H1 (cell line): ENCODE results near the gene SLIT3. TPM values are rescaled to one million over a fixed set of nuclear protein-coding genes. Genes with fewer than 3 reads are reported as not detected.

Experiments
- CTCF ChIA-PET: fragments of 300-600 bp; sonication (Branson Sonifier 250); formaldehyde crosslinking; loops from one replicate; lab custom pipeline; 2021; ENCODE audit not compliant: partially characterized antibody; lab: Charles Lee
- POLR2A ChIA-PET: fragments of 300-600 bp; sonication (Branson Sonifier 250); formaldehyde crosslinking; loops from one replicate; lab custom pipeline; 2021; ENCODE audit warnings: inconsistent platforms; ENCODE audit not compliant: partially characterized antibody; lab: Charles Lee
- DNase-seq, 2 experiments: peaks; one replicate each; pipeline versions ENCODE4 v3.0.0 to v3.0.0-alpha.2; 2010 to 2022; ENCODE audit warnings: low spot score in 2 of 2, low read depth in 1 of 2, mixed read lengths in 1 of 2
- FAIRE-seq: peaks from 2 replicates; lab custom pipeline; 2011; peaks lifted over from hg19 to GRCh38; lab: Jason Lieb, UNC
- H2AFZ ChIP-seq: 2 replicates; pipeline ENCODE4 v1.8.1; 2012; ENCODE audit warnings: low read length, inconsistent platforms
- H2AK5ac ChIP-seq: 2 replicates; pipeline ENCODE4 v1.6.1; 2013; ENCODE audit warnings: low read depth, low read length
- H2BK120ac ChIP-seq: replicated peaks from 2 replicates; pipeline ENCODE3; 2013; ENCODE audit warnings: low read depth, low read length, inconsistent platforms
- H2BK12ac ChIP-seq: 2 replicates; pipeline ENCODE4 v1.6.1; 2013; ENCODE audit warnings: low read depth, low read length
- H2BK15ac ChIP-seq: 2 replicates; pipeline ENCODE4 v1.6.1; 2013; ENCODE audit warnings: low read length
- H2BK20ac ChIP-seq: 2 replicates; pipeline ENCODE4 v1.6.1; 2013; ENCODE audit warnings: low read length
- H2BK5ac ChIP-seq: 2 replicates; pipeline ENCODE4 v1.6.1; 2013; ENCODE audit warnings: low read depth, low read length
- H3K14ac ChIP-seq: 2 replicates; pipeline ENCODE4 v1.6.1; 2013; ENCODE audit warnings: inconsistent platforms; ENCODE audit not compliant: insufficient read length
- H3K18ac ChIP-seq: 2 replicates; pipeline ENCODE4 v1.6.1; 2013; ENCODE audit warnings: low read length; ENCODE audit errors: extremely low read depth
- H3K23ac ChIP-seq: 2 replicates; pipeline ENCODE4 v1.6.1; 2013; ENCODE audit warnings: inconsistent platforms; ENCODE audit not compliant: insufficient read length
- H3K23me2 ChIP-seq: 2 replicates; pipeline ENCODE4 v1.6.1; 2013; ENCODE audit warnings: low read depth, low read length
- H3K27ac ChIP-seq: 2 replicates; pipeline ENCODE4 v1.6.1; 2011; ENCODE audit warnings: low read depth, low read length, inconsistent platforms
- H3K27me3 ChIP-seq, 4 experiments: replicated peaks in 1 of 4; 1 replicate in 1 of 4; 2 replicates in 3 of 4; pipeline versions ENCODE4 v1.6.1 to v1.8.1; 2011 to 2013; ENCODE audit warnings: low read length in 3 of 4, mild to moderate bottlenecking in 3 of 4, inconsistent platforms in 2 of 4, mixed read lengths in 2 of 4, moderate library complexity in 1 of 4; ENCODE audit not compliant: control insufficient read depth in 3 of 4, insufficient read depth in 3 of 4; ENCODE audit errors: extremely low read depth in 1 of 4
- H3K36me3 ChIP-seq, 4 experiments: 2 replicates each; pipeline versions ENCODE4 v1.6.1 to v1.8.1; 2011 to 2013; ENCODE audit warnings: mild to moderate bottlenecking in 4 of 4, low read length in 3 of 4, moderate library complexity in 2 of 4, control low read depth in 1 of 4, inconsistent platforms in 1 of 4; ENCODE audit not compliant: insufficient read depth in 4 of 4, control insufficient read depth in 2 of 4
- H3K4ac ChIP-seq: replicated peaks from 2 replicates; pipeline ENCODE3; 2013; ENCODE audit warnings: low read length, low read depth, mixed read lengths, inconsistent platforms; ENCODE audit not compliant: insufficient read length
- H3K4me1 ChIP-seq, 4 experiments: replicated peaks in 1 of 4; 1 replicate in 1 of 4; 2 replicates in 3 of 4; pipeline versions ENCODE4 v1.6.1 to v1.8.1; 2011 to 2013; ENCODE audit warnings: low read length in 3 of 4, inconsistent platforms in 2 of 4, mixed read lengths in 1 of 4; ENCODE audit not compliant: insufficient read depth in 4 of 4, control insufficient read depth in 3 of 4
- H3K4me2 ChIP-seq, 2 experiments: 2 replicates each; pipeline versions ENCODE4 v1.6.1 to v1.8.1; 2011 to 2013; ENCODE audit warnings: low read depth in 2 of 2, low read length in 2 of 2, control low read depth in 1 of 2, inconsistent platforms in 1 of 2, mild to moderate bottlenecking in 1 of 2; ENCODE audit not compliant: insufficient read depth in 1 of 2
- H3K4me3 ChIP-seq, 4 experiments: fragments of 200-600, 300-600 bp in 1 of 4; sonication (generic), shearing (Covaris generic), sonication (Bioruptor Twin) in 1 of 4; 2 replicates each; pipeline versions ENCODE4 v1.5.1 to v1.8.1; 2011 to 2016; ENCODE audit warnings: low read length in 4 of 4, low read depth in 3 of 4, control low read depth in 2 of 4, inconsistent platforms in 2 of 4, mild to moderate bottlenecking in 2 of 4, mixed read lengths in 1 of 4, moderate library complexity in 1 of 4; ENCODE audit not compliant: insufficient read depth in 2 of 4; ENCODE audit errors: extremely low read depth in 1 of 4
- H3K56ac ChIP-seq: replicated peaks from 2 replicates; pipeline ENCODE3; 2013; ENCODE audit warnings: low read depth, mild to moderate bottlenecking, mixed read lengths, low read length, inconsistent platforms; ENCODE audit not compliant: insufficient read length
- H3K79me1 ChIP-seq: 2 replicates; pipeline ENCODE4 v1.6.1; 2013; ENCODE audit warnings: low read depth, low read length, control low read depth
- H3K79me2 ChIP-seq, 2 experiments: 2 replicates each; pipeline versions ENCODE4 v1.6.1 to v1.8.1; 2012 to 2013; ENCODE audit warnings: low read length in 2 of 2, mild to moderate bottlenecking in 2 of 2, inconsistent platforms in 1 of 2; ENCODE audit not compliant: insufficient read depth in 2 of 2, control insufficient read depth in 1 of 2
- H3K9ac ChIP-seq, 4 experiments: replicated peaks in 1 of 4; 1 replicate in 1 of 4; 2 replicates in 3 of 4; pipeline versions ENCODE4 v1.6.1 to v1.8.1; 2011 to 2013; ENCODE audit warnings: low read depth in 3 of 4, low read length in 3 of 4, control low read depth in 2 of 4, mild to moderate bottlenecking in 2 of 4, moderate library complexity in 2 of 4, inconsistent platforms in 1 of 4; ENCODE audit errors: extremely low read depth in 1 of 4
- H3K9me3 ChIP-seq, 2 experiments: 2 replicates each; pipeline versions ENCODE4 v1.6.1 to v1.8.1; 2012 to 2013; ENCODE audit warnings: mild to moderate bottlenecking in 2 of 2, moderate library complexity in 2 of 2, control low read depth in 1 of 2, inconsistent platforms in 1 of 2, low read depth in 1 of 2, low read length in 1 of 2, mixed read lengths in 1 of 2; ENCODE audit not compliant: insufficient read depth in 2 of 2
- H4K20me1 ChIP-seq, 2 experiments: replicated peaks in 1 of 2; 2 replicates each; pipeline versions ENCODE3 to v1.8.1; 2011 to 2013; ENCODE audit warnings: inconsistent platforms in 2 of 2, low read length in 2 of 2, mild to moderate bottlenecking in 1 of 2; ENCODE audit not compliant: insufficient read depth in 2 of 2, control insufficient read depth in 1 of 2
- H4K5ac ChIP-seq: 2 replicates; pipeline ENCODE4 v1.6.1; 2013; ENCODE audit warnings: low read length, low read depth, mixed read lengths, inconsistent platforms; ENCODE audit not compliant: insufficient read length
- H4K8ac ChIP-seq: 2 replicates; pipeline ENCODE4 v1.8.0; 2013; ENCODE audit warnings: mild to moderate bottlenecking, moderate library complexity, low read length, inconsistent platforms; ENCODE audit not compliant: insufficient read depth; ENCODE audit errors: extremely low read depth
- H4K91ac ChIP-seq: replicated peaks from 2 replicates; pipeline ENCODE3; 2013; ENCODE audit warnings: low read length, mixed read lengths, inconsistent platforms; ENCODE audit not compliant: insufficient read length
- ASH2L ChIP-seq: fragments of 200-600, 300-600 bp; sonication (generic); IDR thresholded peaks from one replicate; pipeline ENCODE4 v1.7.1; 2017; ENCODE audit warnings: low read length
- BACH1 ChIP-seq: IDR thresholded peaks from 2 replicates; pipeline ENCODE4 v1.6.1; 2012; ENCODE audit warnings: low read length, improper control_type of control experiment
- BCL11A ChIP-seq, 2 experiments: IDR thresholded peaks; one replicate each; pipeline ENCODE4 v1.6.1; 2011; ENCODE audit warnings: low read depth in 2 of 2, low read length in 2 of 2, mild to moderate bottlenecking in 2 of 2
- CHD1 ChIP-seq: IDR thresholded peaks from 2 replicates; pipeline ENCODE4 v1.6.1; 2012; ENCODE audit warnings: low read depth, low read length, improper control_type of control experiment
- CREB1 ChIP-seq: IDR thresholded peaks from 2 replicates; pipeline ENCODE4 v1.6.1; 2012; ENCODE audit warnings: inconsistent platforms
- FOSL1 ChIP-seq: IDR thresholded peaks from 2 replicates; pipeline ENCODE4 v1.6.1; 2011; ENCODE audit warnings: mild to moderate bottlenecking, low read depth, low read length, moderate library complexity; ENCODE audit not compliant: insufficient read depth
- GABPA ChIP-seq: IDR thresholded peaks from 2 replicates; pipeline ENCODE4 v1.6.1; 2011; ENCODE audit warnings: mild to moderate bottlenecking, low read length, moderate library complexity, borderline replicate concordance; ENCODE audit not compliant: insufficient read depth
- HDAC2 ChIP-seq, 2 experiments: fragments of 300-600 bp in 1 of 2; sonication (generic) in 1 of 2; IDR thresholded peaks; 2 replicates each; pipeline ENCODE4 v1.6.1; 2011 to 2012; ENCODE audit warnings: low read depth in 2 of 2, low read length in 2 of 2, mild to moderate bottlenecking in 2 of 2, moderate library complexity in 2 of 2, borderline replicate concordance in 1 of 2, inconsistent platforms in 1 of 2
- KDM1A ChIP-seq: fragments of 200-600, 300-600 bp; sonication (generic); IDR thresholded peaks from 2 replicates; pipeline ENCODE4 v1.7.1; 2016; ENCODE audit warnings: mild to moderate bottlenecking, low read length, borderline replicate concordance
- POLR2AphosphoS5 ChIP-seq: IDR thresholded peaks from 2 replicates; pipeline ENCODE4 v1.6.1; 2011; ENCODE audit warnings: low read depth, low read length
- POU5F1 ChIP-seq: IDR thresholded peaks from 2 replicates; pipeline ENCODE4 v1.6.1; 2011; ENCODE audit warnings: low read depth, mild to moderate bottlenecking, low read length, moderate library complexity
- RBBP5 ChIP-seq: IDR thresholded peaks from 2 replicates; pipeline ENCODE4 v1.7.1; 2012; ENCODE audit warnings: low read depth, mild to moderate bottlenecking, inconsistent platforms, low read length, moderate library complexity, borderline replicate concordance
- SUZ12 ChIP-seq: fragments of 200-600 bp; sonication (generic); IDR thresholded peaks from 2 replicates; pipeline ENCODE4 v1.6.1; 2012; ENCODE audit warnings: mild to moderate bottlenecking, inconsistent platforms, low read length, moderate library complexity, mixed read lengths
- TAF1 ChIP-seq: IDR thresholded peaks from 2 replicates; pipeline ENCODE4 v1.6.1; 2011; ENCODE audit warnings: mild to moderate bottlenecking, low read depth, low read length
- TBP ChIP-seq: IDR thresholded peaks from 2 replicates; pipeline ENCODE4 v1.6.1; 2011; ENCODE audit warnings: low read depth, low read length, improper control_type of control experiment
- TEAD4 ChIP-seq: IDR thresholded peaks from 2 replicates; pipeline ENCODE4 v1.6.1; 2012; ENCODE audit warnings: low read depth, low read length, inconsistent platforms, mixed read lengths
- WGBS, 2 experiments: shearing (Covaris generic) in 1 of 2; methylation state at CpG; one replicate each; pipeline versions ENCODE4 v1.1.6 to v1.1.7; 2013 to 2015; ENCODE audit warnings: low lambda C conversion rate in 2 of 2, mixed read lengths in 2 of 2, inconsistent platforms in 1 of 2, low coverage in 1 of 2, missing lambda C conversion rate in 1 of 2; ENCODE audit not compliant: insufficient replicate concordance in 2 of 2, insufficient coverage in 1 of 2, insufficient read length in 1 of 2; ENCODE audit errors: extremely low coverage in 1 of 2, missing lambda C conversion rate in 1 of 2; 5-methylcytosine and 5-hydroxymethylcytosine counted together
- polyA plus RNA-seq, 7 experiments: library from polyadenylated mRNA; depleted of rRNA in 3 of 7; stranded (reverse) in 5 of 7; unstranded in 2 of 7; fragments of >200 nt in 5 of 7; fragments of 200-250 nt in 2 of 7; gene quantifications; 1 replicate in 5 of 7; 2 replicates in 1 of 7; 4 replicates in 1 of 7; pipeline versions ENCODE4 v1.2.1 to v1.2.3, GENCODE V29; 2011 to 2013; ENCODE audit warnings: missing spikeins in 2 of 7, mixed read lengths in 2 of 7
- total RNA-seq: library from RNA; stranded (reverse); fragmentation: NEBNext Ultra II Directional; extraction: Animal tissue kit (Norgen Biotek cat#: 25700); gene quantifications from 2 replicates; pipeline ENCODE4 v1.2.1, GENCODE V29; 2021

Gene SLIT3
- total and polyA plus RNA-seq, 2 of the 8 experiments (the other 6 are each of a cell fraction or from before 2014, with no cell fraction given), result 1.1 to 1.2 TPM

DNA sequence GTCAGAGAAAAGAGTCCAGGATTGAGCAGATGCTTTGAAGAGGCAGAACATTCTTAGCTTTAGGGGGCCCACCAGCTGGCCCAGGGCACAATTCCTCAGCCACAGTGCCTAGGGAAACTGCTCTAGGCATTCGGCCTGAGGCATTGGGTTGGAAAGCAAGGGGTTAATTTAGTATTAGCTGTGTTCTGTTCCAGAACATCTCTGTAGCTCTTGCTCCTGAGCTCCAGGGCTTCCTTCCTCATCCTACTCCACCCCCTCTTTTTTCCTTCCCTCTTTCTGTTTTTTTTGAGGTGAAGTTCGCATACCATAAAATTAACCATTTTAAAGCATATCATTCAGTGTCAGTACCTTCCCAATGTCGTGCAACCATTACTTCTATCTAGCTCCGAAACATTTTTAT is 647.3 kb downstream of the SLIT3 start:
- no peak overlapping the region for H3K9ac ChIP-seq
- WGBS, 2 experiments, result 91% methylated on average over 4 of the region's 4 CpGs; no CpG with 5 or more reads in 1 of the 2 experiments
- H3K9me3 ChIP-seq, result no peaks in the 10 kb centered on the region
- no peak overlapping the region for H2AK5ac ChIP-seq
- H3K4me1 ChIP-seq, result 0 out of 7 replicates have a peak, but pooled peaks cover 0 to 3% (median 0%) of the 10 kb centered on the region in 4 experiments
- POLR2A ChIA-PET, result no interaction called here
- H4K20me1 ChIP-seq, result no peaks in the 10 kb centered on the region
- H4K8ac ChIP-seq, result no peak overlapping the region
- H3K36me3 ChIP-seq, result no peaks in the 10 kb centered on the region
- H3K14ac ChIP-seq, result no peak overlapping the region
- CTCF ChIA-PET, result interaction anchor here (0.6 to 1.8 kb wide), 4 partner anchors 14 to 244 kb away, joined by 3 to 7 read pairs (median 6); no protein-coding TSS in a partner anchor
- DNase-seq, result no peak
- H3K23me2 ChIP-seq, result no peaks in the 10 kb centered on the region
- H2AFZ ChIP-seq, result no peak overlapping the region
- no peak overlapping the region for H2BK15ac ChIP-seq
- H3K23ac ChIP-seq, result no peak overlapping the region
- no peak for FAIRE-seq
- H3K18ac ChIP-seq, result no peak overlapping the region
- TF ChIP-seq BCL11A (IDR thresholded peaks at IDR 0.05; ENCODE audit: low read depth in 2 of 2, low read length in 2 of 2) (no peak), HDAC2 (IDR thresholded peaks at IDR 0.05; ENCODE audit: borderline replicate concordance in 1 of 2, low read depth in 2 of 2, low read length in 2 of 2) (no peak), TEAD4 (no peak), RBBP5 (no peak), CREB1 (no peak), TAF1 (no peak), BACH1 (no peak), GABPA (no peak), POU5F1 (no peak), TBP (no peak), POLR2AphosphoS5 (no peak), ASH2L (no peak), SUZ12 (no peak), KDM1A (no peak), FOSL1 (no peak), CHD1 (no peak)
- H2BK120ac ChIP-seq, result no peak overlapping the region
- H3K79me2 ChIP-seq, result no peaks in the 10 kb centered on the region
- H3K4me3 ChIP-seq, result no peak overlapping the region
- no peaks in the 10 kb centered on the region for H3K27me3 ChIP-seq
- no peak overlapping the region for H2BK5ac ChIP-seq
- no peak overlapping the region for H3K4me2 ChIP-seq
- no peak overlapping the region for H4K91ac ChIP-seq
- no peak overlapping the region for H3K56ac ChIP-seq
- no peak overlapping the region for H3K27ac ChIP-seq
- no peak overlapping the region for H2BK12ac ChIP-seq
- H3K79me1 ChIP-seq, result no peaks in the 10 kb centered on the region
- H3K4ac ChIP-seq, result no peak overlapping the region
- no peak overlapping the region for H2BK20ac ChIP-seq
- H4K5ac ChIP-seq, result no peak overlapping the region
